Nephron progenitor cell (in vitro differentiated cells): Measurements from ENCODE around the gene UBE2F.

Experiments
- DNase-seq: peaks from one replicate; pipeline ENCODE4 v3.0.0; 2021
- H3K27ac Mint-ChIP-seq: 2 replicates; pipeline ENCODE4 v1.8.0; 2021; ENCODE audit warnings: mild to moderate bottlenecking, moderate library complexity, mixed read lengths
- H3K27me3 Mint-ChIP-seq: 2 replicates; pipeline ENCODE4 v1.8.0; 2021; ENCODE audit warnings: mild to moderate bottlenecking, low read depth, mixed read lengths; ENCODE audit not compliant: poor library complexity
- H3K36me3 Mint-ChIP-seq: 2 replicates; pipeline ENCODE4 v1.8.0; 2021; ENCODE audit warnings: low read depth, mixed read lengths
- H3K4me1 Mint-ChIP-seq: 2 replicates; pipeline ENCODE4 v1.8.0; 2021; ENCODE audit warnings: mixed read lengths
- H3K4me3 Mint-ChIP-seq: 2 replicates; pipeline ENCODE4 v1.8.0; 2021; ENCODE audit warnings: mild to moderate bottlenecking, moderate library complexity, mixed read lengths
- H3K9me3 Mint-ChIP-seq: 2 replicates; pipeline ENCODE4 v1.8.0; 2021; ENCODE audit warnings: mild to moderate bottlenecking, moderate library complexity, mixed read lengths
- CTCF ChIP-seq: fragments of 200-600 bp; sonication (generic); IDR thresholded peaks from 2 replicates; pipeline ENCODE4 v1.5.0; 2021; ENCODE audit warnings: antibody characterized with exemption

Gene UBE2F

GRCh38 chr2:238080518-238080917, 113.7 kb downstream of the UBE2F start:
- Mint-ChIP-seq H3K27me3 (no peaks in the 10 kb centered on the region), H3K27ac (no peak overlapping the region), H3K4me3 (no peak overlapping the region), H3K9me3 (peaks cover 14% of the 10 kb centered on the region), H3K36me3 (peaks cover 95% of the 10 kb centered on the region), H3K4me1 (peaks cover 6% of the 10 kb centered on the region)
- TF ChIP-seq CTCF = no peak
- DNase-seq = no peak

DNA sequence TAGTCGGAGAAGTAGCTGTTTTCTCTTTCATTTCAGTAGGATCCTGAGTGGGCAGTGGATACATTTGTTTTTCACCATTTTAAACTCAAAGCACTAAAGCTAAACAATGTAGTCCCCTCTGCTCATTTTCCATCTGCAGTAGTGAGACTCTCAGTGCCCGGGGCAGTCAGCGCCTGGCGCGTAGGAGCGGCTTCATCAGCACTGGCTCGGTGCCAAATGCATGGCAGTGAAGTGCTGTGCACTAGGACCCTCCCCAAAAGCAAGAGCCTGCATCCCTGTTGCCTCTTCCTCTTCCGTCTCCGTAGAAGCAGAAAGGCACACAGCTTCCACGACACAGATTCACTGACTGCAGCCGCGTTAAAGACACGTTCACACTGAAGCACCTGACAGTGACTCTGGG, 114.3 kb downstream of the UBE2F start:
- no peak for DNase-seq
- Mint-ChIP-seq H3K36me3 (peaks cover 95% of the 10 kb centered on the region), H3K27me3 (no peaks in the 10 kb centered on the region), H3K4me1 (peaks cover 6% of the 10 kb centered on the region), H3K4me3 (no peak overlapping the region), H3K9me3 (peaks cover 14% of the 10 kb centered on the region), H3K27ac (no peak overlapping the region)
- TF ChIP-seq CTCF = no peak

GRCh38 chr2:238081561-238081960, 114.7 kb downstream of the UBE2F start:
- peaks cover 94% of the 10 kb centered on the region for H3K36me3 Mint-ChIP-seq
- H3K4me1 Mint-ChIP-seq = peaks cover 6% of the 10 kb centered on the region
- H3K27ac Mint-ChIP-seq = no peak overlapping the region
- H3K4me3 Mint-ChIP-seq = no peak overlapping the region
- H3K9me3 Mint-ChIP-seq = peaks cover 14% of the 10 kb centered on the region
- no peak for TF ChIP-seq CTCF
- H3K27me3 Mint-ChIP-seq = no peaks in the 10 kb centered on the region
- no peak for DNase-seq

DNA sequence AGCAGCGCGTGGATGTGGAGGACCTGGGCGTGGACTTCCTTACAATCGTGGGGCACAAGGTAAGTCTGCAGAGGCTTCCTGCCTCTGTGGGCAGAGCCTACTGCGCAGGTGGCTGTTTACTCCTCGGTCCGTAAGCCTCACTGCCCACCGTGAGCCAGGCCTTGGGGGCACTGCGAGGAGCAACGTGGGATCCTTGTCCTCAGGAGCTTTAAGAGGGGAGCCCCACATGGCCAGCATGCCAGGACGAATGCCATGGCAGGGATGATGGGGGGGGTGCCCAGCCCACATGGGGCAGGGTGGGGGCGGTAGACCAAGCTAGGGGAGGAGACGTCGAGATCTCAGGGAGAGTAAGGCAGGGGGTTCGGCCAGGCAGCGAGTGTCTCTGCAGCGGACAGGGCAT, 115.3 kb downstream of the UBE2F start:
- peaks cover 92% of the 10 kb centered on the region for H3K36me3 Mint-ChIP-seq
- H3K4me3 Mint-ChIP-seq = no peak overlapping the region
- H3K27me3 Mint-ChIP-seq = no peaks in the 10 kb centered on the region
- no peak for TF ChIP-seq CTCF
- peaks cover 6% of the 10 kb centered on the region for H3K4me1 Mint-ChIP-seq
- peaks cover 14% of the 10 kb centered on the region for H3K9me3 Mint-ChIP-seq
- no peak overlapping the region for H3K27ac Mint-ChIP-seq
- DNase-seq = no peak

DNA sequence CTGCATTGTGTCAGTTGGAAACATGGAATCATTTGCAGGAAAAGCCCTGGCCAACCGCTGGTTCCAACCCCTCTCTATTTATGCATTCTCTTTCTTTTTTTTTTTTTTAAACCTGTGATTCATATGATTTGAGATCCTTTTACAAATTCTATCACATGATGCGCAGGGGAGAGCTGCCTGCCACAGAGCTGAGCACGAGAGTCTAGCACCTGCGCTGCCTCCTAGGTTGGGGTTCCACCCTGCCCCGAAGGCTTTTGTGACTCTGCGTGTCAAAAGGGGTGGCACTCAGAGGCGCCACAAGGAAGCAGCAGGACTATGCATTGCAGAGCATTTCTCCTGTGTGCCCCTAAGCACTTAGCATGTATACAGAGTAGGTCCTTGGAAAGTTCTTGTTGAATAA, 116.0 kb downstream of the UBE2F start:
- DNase-seq = no peak
- H3K4me1 Mint-ChIP-seq = no peaks in the 10 kb centered on the region
- no peak for TF ChIP-seq CTCF
- H3K27me3 Mint-ChIP-seq = no peaks in the 10 kb centered on the region
- H3K9me3 Mint-ChIP-seq = peaks cover 14% of the 10 kb centered on the region
- H3K4me3 Mint-ChIP-seq = no peak overlapping the region
- H3K27ac Mint-ChIP-seq = no peak overlapping the region
- peaks cover 92% of the 10 kb centered on the region for H3K36me3 Mint-ChIP-seq

DNA sequence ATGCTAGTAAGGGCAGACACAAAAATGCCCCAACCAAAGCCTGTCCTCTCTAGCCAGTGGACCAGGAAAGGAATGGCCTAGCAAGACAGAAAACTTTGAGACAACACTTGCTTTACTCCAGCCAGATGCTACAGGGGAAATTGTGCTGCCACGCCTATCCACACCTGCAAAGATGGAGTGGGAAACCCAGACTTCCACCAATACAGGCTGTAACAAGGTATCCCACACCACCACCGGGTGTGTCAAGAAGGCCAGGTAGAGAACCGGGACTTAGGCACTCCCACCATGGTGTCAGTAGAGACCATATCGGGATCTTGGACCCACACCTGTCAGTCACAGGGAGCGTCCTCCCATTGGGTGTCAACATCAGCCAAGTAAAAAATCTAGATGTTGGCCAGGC, 117.1 kb downstream of the UBE2F start:
- DNase-seq = no peak
- Mint-ChIP-seq H3K27ac (no peak overlapping the region), H3K9me3 (peaks cover 14% of the 10 kb centered on the region), H3K27me3 (no peaks in the 10 kb centered on the region), H3K36me3 (peaks cover 85% of the 10 kb centered on the region), H3K4me3 (no peak overlapping the region), H3K4me1 (no peaks in the 10 kb centered on the region)
- TF ChIP-seq CTCF = no peak
